Parathyroid adenoma (tissue), 2 donors: Measurements from ENCODE around the gene KMT2C.
"Not testable (repeated sequence)": the region's sequence is repeated elsewhere in the genome, so short reads cannot be mapped to it uniquely, and the experiment has no call there.

Source experiments
- H2AFZ ChIP-seq: fragments of 300-600 bp; sonication (generic); one replicate; pipeline ENCODE4 v1.7.0; 2017; ENCODE audit warnings: antibody characterized with exemption, mild to moderate bottlenecking
- H3K27ac ChIP-seq: fragments of 300-600 bp; sonication (generic); one replicate; pipeline ENCODE4 v1.7.0; 2017
- H3K27me3 ChIP-seq: fragments of 300-600 bp; sonication (generic); one replicate; pipeline ENCODE4 v1.7.0; 2017; ENCODE audit warnings: low read length; ENCODE audit not compliant: control insufficient read depth, insufficient read depth
- H3K36me3 ChIP-seq: fragments of 300-600 bp; sonication (generic); one replicate; pipeline ENCODE4 v1.7.0; 2017; ENCODE audit warnings: low read length; ENCODE audit not compliant: control insufficient read depth, insufficient read depth
- H3K4me1 ChIP-seq: fragments of 300-600 bp; sonication (generic); one replicate; pipeline ENCODE4 v1.7.0; 2017; ENCODE audit warnings: control low read depth
- H3K4me2 ChIP-seq: fragments of 300-600 bp; sonication (generic); one replicate; pipeline ENCODE4 v1.7.0; 2017; ENCODE audit warnings: low read length
- H3K4me3 ChIP-seq: fragments of 300-600 bp; sonication (generic); one replicate; pipeline ENCODE4 v1.7.0; 2017; ENCODE audit warnings: low read depth, low read length
- H3K79me2 ChIP-seq: fragments of 300-600 bp; sonication (generic); one replicate; pipeline ENCODE4 v1.7.0; 2017; ENCODE audit warnings: control low read depth
- H3K9ac ChIP-seq: fragments of 300-600 bp; sonication (generic); one replicate; pipeline ENCODE4 v1.7.0; 2017; ENCODE audit warnings: mild to moderate bottlenecking
- H3K9me3 ChIP-seq: fragments of 300-600 bp; sonication (generic); one replicate; pipeline ENCODE4 v1.7.0; 2017; ENCODE audit warnings: low read length; ENCODE audit not compliant: control insufficient read depth
- CTCF ChIP-seq: fragments of 300-600 bp; sonication (generic); IDR thresholded peaks from one replicate; pipeline ENCODE4 v1.7.0; 2017; ENCODE audit warnings: antibody characterized with exemption, mild to moderate bottlenecking
- donor health status: primary hyperparathyroidism.

Gene KMT2C

GRCh38 chr7:152245417-152245816 is 190.4 kb downstream of the KMT2C start:
- not testable (repeated sequence) for H2AFZ ChIP-seq, H3K36me3 ChIP-seq, H3K27me3 ChIP-seq, H3K4me3 ChIP-seq, H3K9ac ChIP-seq, H3K79me2 ChIP-seq, H3K27ac ChIP-seq, H3K4me2 ChIP-seq, H3K4me1 ChIP-seq, H3K9me3 ChIP-seq

- H3K27me3 ChIP-seq, H3K4me3 ChIP-seq, H3K4me1 ChIP-seq, H3K4me2 ChIP-seq, H3K9ac ChIP-seq, H3K36me3 ChIP-seq, H2AFZ ChIP-seq, H3K27ac ChIP-seq, H3K79me2 ChIP-seq, H3K9me3 ChIP-seq: not testable (repeated sequence)
Observed at GRCh38 chr7:152243464-152243863, 192.3 kb downstream of the KMT2C start.

- not testable (repeated sequence) for H3K9ac ChIP-seq, H3K27ac ChIP-seq
Observed at GRCh38 chr7:152241301-152241700, 194.5 kb downstream of the KMT2C start.

GRCh38 chr7:152236306-152236705 is 199.5 kb downstream of the KMT2C start:
- H3K79me2 ChIP-seq, H3K27ac ChIP-seq, H3K9ac ChIP-seq, H3K36me3 ChIP-seq, H2AFZ ChIP-seq, H3K4me1 ChIP-seq, H3K4me3 ChIP-seq, H3K27me3 ChIP-seq, H3K4me2 ChIP-seq, H3K9me3 ChIP-seq: not testable (repeated sequence)

More at GRCh38 chr7:152241301-152241700, 194.5 kb downstream of the KMT2C start:
- H2AFZ ChIP-seq, H3K27me3 ChIP-seq, H3K4me2 ChIP-seq, H3K36me3 ChIP-seq, H3K9me3 ChIP-seq, H3K4me1 ChIP-seq, H3K4me3 ChIP-seq, H3K79me2 ChIP-seq: not testable (repeated sequence)

- not testable (repeated sequence) for H2AFZ ChIP-seq, H3K9ac ChIP-seq, H3K27ac ChIP-seq, H3K27me3 ChIP-seq, H3K4me3 ChIP-seq, H3K79me2 ChIP-seq, H3K36me3 ChIP-seq, H3K9me3 ChIP-seq, H3K4me1 ChIP-seq, H3K4me2 ChIP-seq
Observed at GRCh38 chr7:152234421-152234820, 201.4 kb downstream of the KMT2C start.

GRCh38 chr7:152231089-152231488 is 204.7 kb downstream of the KMT2C start:
- Histone ChIP-seq H3K4me2 (no peak overlapping the region), H3K9me3 (no peaks in the 10 kb centered on the region), H3K4me1 (no peaks in the 10 kb centered on the region), H3K27me3 (no peaks in the 10 kb centered on the region), H3K4me3 (no peak overlapping the region), H2AFZ (no peak overlapping the region), H3K27ac (no peak overlapping the region), H3K36me3 (no peaks in the 10 kb centered on the region), H3K9ac (no peak overlapping the region), H3K79me2 (no peaks in the 10 kb centered on the region)
- no peak for TF ChIP-seq CTCF

- H3K4me2 ChIP-seq, H3K79me2 ChIP-seq, H3K27me3 ChIP-seq, H3K9ac ChIP-seq, H3K4me3 ChIP-seq, H2AFZ ChIP-seq, H3K4me1 ChIP-seq, H3K36me3 ChIP-seq, H3K27ac ChIP-seq, H3K9me3 ChIP-seq: not testable (repeated sequence)
Observed at GRCh38 chr7:152219556-152219955, 216.2 kb downstream of the KMT2C start.

GRCh38 chr7:152208766-152209165 is 227.0 kb downstream of the KMT2C start:
- H3K27ac ChIP-seq, H3K9me3 ChIP-seq, H3K4me3 ChIP-seq, H3K4me1 ChIP-seq, H3K9ac ChIP-seq, H3K79me2 ChIP-seq, H3K27me3 ChIP-seq, H3K4me2 ChIP-seq, H3K36me3 ChIP-seq, H2AFZ ChIP-seq: not testable (repeated sequence)

GRCh38 chr7:152204417-152204816 is 231.4 kb downstream of the KMT2C start:
- not testable (repeated sequence) for H3K4me1 ChIP-seq, H3K36me3 ChIP-seq, H3K4me2 ChIP-seq, H3K27me3 ChIP-seq, H3K79me2 ChIP-seq, H2AFZ ChIP-seq, H3K27ac ChIP-seq, H3K9me3 ChIP-seq, H3K9ac ChIP-seq, H3K4me3 ChIP-seq
